GM21526 (cell line): ENCODE results near the gene EIF1.

Experiments
- ATAC-seq: cut with Tn5 transposase; IDR thresholded peaks from one replicate; pipeline ENCODE4 v1.9.1; 2021; ENCODE audit warnings: moderate library complexity; ENCODE audit not compliant: unreplicated experiment, low FRiP score

The EIF1 gene

GRCh38 chr17:41731836-41732235, 43.2 kb downstream of the EIF1 start:
- no peak for ATAC-seq

GRCh38 chr17:41733348-41734138, 44.9 kb downstream of the EIF1 start:
- ATAC-seq = no peak

DNA sequence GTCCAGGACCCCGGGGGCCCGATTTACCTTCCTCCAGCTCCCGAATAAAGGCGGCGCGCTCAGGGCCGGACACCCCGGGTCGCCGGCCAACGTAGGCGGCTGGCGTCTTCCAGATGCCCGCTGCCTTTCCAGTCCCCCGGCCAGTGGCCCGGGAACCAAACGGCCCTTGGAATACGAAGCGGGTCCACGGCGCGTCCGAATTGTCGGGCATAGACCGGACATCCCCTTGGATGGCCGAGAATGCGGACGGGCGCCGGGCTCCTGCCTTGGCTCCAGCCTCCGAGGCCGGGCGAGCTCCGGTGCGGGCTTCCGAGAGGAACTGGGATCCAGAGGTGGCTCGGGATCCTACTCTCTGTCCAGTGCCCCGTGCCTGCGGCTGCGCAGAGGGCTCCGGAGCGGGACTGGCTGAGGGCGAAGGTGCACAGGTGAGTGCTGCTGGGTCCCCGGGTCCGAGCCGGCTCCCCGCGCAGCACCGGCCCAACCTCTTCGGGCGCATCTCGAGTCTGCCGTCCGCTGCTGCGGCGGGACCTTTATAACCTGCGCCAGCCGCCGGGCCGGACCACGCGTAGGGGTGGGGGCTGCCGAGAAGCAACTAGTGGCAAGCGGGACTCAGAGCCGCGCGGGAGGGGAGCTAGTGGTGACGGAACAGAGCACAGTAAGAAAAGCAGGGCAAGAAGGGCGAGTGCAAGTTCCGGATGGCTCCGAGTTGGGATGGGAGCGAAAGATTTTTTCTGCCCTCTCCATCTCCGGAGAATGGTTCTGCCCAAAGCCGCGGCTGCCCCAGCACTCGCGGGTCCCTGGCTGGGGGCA, 45.7 kb downstream of the EIF1 start, which contains the start of gene HAP1:
TSS of gene HAP1 (minus strand) at position 505 of the 810 bp plus-strand sequence. CDS start at position 496, 9 bp downstream.
- ATAC-seq = no peak

GRCh38 chr17:41734949-41735313, 46.2 kb downstream of the EIF1 start:
- ATAC-seq = no peak

- no peak for ATAC-seq
These were observed 47.1 kb downstream of the EIF1 start for GRCh38 chr17:41735744-41736143.

GRCh38 chr17:41736983-41737679, 48.4 kb downstream of the EIF1 start:
- no peak for ATAC-seq

DNA sequence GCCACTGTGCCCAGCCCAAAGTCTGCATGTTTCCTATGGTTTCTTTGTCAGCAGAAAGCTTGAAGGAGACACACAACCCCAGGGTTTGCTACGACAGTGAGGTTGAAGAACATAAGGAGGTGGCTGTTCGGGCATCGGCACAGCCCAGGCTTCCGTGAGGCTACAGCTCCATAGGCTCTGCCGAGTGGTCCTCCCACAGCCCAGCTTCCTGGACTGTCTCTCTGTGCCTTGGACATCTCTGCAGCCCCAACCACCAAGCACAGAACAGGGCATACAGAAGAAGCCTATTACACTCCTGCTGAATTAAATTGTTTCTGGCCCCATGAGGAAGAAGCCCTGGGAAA, 49.0 kb downstream of the EIF1 start:
- ATAC-seq = no peak

GRCh38 chr17:41738077-41738800, 49.6 kb downstream of the EIF1 start:
- no peak for ATAC-seq

- no peak for ATAC-seq
These were observed 50.1 kb downstream of the EIF1 start for GRCh38 chr17:41738801-41739112.

DNA sequence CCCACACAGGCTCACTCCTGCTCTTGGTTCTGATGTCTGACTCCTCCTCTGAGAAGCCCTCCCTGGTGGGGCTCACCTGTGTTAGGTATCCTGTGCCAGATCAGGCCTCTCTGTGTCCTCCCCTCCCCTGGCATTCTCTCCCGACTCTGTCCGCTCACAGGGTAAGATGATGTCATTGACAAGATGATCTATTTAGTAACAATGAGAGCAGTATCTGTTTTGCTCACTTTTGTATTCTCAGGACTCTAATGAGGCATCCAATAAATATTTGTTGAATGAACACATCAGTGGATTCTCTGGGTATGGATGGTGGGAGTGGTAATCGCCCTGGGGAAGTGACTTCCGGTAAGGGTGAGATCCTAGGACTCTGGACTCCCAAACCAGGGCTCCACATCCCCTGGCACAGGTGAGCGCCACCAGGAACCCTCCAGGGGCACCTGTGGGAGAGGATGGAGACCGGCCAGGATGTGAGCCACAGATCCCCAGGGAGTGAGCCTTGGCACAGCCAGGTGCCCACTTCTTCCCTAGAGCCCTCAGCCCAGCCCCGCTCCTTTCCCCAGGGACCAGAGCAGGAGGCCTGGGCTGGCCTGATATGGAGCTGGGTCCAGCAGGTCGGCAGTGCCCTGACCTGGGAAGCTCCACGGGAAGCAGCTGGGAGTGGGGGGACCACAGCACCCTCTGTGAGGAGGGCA, 51.1 kb downstream of the EIF1 start:
- ATAC-seq = no peak

- no peak for ATAC-seq
These were observed 51.8 kb downstream of the EIF1 start for GRCh38 chr17:41740506-41740905.

DNA sequence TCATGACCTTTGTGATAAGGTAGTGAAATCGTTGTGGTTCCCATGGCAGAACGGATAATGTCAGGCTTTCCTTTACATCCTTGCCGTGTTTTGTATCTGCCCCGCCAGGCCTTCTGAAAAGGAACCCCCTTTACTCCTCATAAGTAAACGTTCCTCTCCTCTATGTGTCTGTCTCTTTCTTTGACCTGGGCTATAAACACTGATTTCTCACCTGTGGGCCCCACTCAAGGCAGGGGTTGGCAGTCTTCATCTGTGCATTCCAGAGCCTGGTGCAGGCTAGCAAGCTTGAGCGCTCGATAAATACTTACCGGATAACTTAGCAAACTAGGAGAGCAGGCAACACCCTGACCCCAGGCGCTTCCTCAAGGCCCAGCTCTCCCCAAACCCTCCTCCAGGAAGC, 53.0 kb downstream of the EIF1 start:
- ATAC-seq = no peak
